Stimulated activated CD4-positive, alpha-beta T cell treated with anti-CD3 and anti-CD28 coated beads, Interleukin-15, amount 100 ng/mL, for 1 hour (primary cell): ENCODE measurements around the gene DCAF8.
A peak's percentile ranks its signal among the peaks of the same experiment; 100 is the strongest.

ENCODE experiments used
- DNase-seq, 2 donors: peaks; one replicate each; pipeline ENCODE4 v3.0.0-alpha.2; 2020; ENCODE audit warnings: low read depth in 1 of 2, low spot score in 1 of 2

DCAF8 gene

GRCh38 chr1:160264795-160265307 lies 2.5 kb upstream of the DCAF8 start:
- no peak for DNase-seq

DNA sequence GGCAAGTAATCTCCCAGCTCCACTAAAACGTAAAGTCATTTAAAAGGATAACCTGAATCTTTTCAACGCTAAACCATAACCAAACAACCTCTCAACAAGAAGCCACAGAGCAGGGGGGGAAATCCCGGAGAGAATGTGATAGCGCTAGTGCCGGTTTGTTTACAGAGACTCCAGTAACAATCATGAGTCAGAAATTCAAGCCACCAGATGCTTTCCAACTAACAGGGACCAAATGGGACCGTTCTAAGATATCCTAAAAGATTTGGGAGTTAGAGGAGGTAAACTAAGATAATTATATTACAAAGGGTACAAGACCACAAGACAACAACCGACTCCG lies 825 bp downstream of the DCAF8 start:
- peak; percentile 31 to 42 for DNase-seq

DNA sequence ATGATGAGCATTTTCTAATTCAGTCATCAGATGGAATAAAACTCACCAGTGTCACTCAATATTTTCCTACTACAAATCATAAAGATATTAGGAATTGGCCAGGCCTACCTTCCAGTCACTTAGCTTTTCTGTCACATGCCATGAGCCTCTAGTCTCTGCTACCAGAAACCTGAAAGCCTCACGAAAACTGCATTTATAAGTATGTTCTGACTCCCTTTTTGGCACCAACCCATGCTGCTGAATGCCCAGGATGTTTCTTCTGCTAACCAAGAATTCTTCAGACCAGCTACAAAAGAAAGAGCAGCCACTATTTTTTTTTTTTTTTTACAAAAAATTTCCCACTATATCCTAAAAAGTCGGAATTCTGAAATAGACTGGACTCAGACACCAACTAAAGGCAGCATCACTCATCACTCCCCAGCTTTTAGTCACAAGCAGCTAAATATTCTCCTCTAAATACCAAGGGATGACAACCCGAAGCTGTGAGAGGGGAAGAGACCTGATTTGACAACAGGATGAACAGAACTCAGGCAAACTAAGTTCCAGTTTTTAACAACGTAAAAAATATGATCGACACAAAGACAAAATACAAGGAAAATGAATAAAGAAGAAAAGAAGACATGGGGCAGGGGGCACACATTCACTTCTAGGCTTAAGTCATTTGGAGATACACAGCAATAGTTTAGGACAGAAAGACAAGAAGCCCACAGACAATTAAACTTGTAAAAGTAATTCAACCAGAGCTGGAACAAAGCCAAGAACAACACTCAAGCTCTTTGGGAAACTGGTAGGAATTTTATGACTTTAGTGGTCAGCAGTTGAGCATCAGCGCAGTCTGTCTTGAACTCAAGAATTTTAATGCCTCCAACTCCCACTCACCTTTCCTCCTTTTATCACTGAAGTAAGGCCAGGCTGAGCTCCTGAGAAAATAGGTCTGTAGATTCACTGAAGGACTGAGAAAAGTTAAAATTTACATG lies 1.7 kb downstream of the DCAF8 start:
- DNase-seq, result no peak

GRCh38 chr1:160258177-160258798 lies 4.1 kb downstream of the DCAF8 start:
- DNase-seq, result no peak

- no peak for DNase-seq
Measured at GRCh38 chr1:160257411-160258015, 4.8 kb downstream of the DCAF8 start.

DNA sequence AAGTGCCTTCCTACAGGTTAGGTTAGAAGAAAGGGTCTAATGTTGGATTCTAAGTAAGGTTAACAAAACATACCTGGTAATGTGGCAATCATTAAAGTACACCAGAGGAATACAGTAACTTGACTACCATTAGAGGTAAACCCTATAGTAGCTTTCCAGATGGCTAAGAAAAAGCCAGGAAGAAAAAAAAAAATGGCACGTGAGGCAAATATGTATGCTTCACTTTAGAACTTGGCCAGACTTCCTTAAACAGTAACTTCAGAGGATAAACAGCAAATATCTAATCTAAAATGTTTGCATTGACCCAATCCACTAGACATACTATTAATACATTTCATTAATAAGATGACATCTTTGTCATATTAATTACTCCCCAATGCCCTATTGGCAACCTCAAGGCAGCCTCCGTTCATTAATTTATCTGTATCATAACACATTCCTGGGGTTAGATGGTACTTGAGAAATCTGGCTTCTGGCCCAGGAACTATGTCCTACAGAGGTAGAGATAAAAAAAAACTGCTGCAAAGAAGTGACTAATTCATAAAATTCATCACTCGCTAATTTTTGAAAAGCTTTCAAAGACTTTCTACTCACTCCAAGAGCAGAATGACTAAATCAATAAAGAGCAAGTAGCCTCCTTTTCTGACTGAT lies 5.8 kb downstream of the DCAF8 start:
- DNase-seq, result no peak

GRCh38 chr1:160255781-160256300 lies 6.5 kb downstream of the DCAF8 start:
- no peak for DNase-seq

DNA sequence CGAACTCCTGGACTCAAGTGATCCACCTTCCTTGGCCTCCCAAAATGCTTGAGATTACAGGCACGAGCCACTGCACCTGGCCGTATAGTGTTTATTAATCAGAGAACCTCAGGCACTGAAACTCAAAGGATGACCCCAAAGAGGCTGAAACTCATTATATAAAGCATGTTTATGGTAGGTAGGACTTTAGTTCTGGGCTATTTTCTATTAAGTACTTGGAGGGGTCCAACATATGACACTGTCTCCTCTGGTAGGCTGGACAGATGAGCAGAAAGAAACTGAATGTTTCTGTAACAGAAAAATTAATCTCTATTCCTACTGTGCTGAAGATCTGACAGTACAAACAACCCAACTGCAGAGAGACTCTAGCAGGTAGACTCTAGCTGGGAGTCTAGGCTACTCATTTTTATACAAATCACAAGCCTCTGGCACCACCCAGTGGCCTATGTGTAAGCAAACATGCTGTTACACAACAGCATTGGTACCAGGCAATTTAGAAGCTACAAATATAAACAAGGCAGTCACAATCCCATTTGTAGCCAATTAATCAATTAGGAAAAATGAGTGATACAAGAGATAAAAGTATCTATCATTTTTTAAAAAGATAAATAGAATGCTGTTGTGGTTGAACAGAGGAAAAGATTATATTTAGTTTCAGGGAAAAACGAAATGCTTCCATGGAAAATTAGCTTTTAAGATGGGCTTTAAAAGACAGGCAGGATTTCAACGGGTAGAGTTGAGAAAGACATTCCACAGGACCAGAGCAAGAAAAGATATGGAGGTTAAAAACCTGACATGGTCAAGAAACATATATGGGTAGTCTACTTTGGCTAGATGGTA lies 10.4 kb downstream of the DCAF8 start:
- DNase-seq, result no peak

- DNase-seq, result no peak
Measured at GRCh38 chr1:160251011-160251410, 11.3 kb downstream of the DCAF8 start.

GRCh38 chr1:160247053-160247452 lies 15.3 kb downstream of the DCAF8 start:
- no peak for DNase-seq

DNA sequence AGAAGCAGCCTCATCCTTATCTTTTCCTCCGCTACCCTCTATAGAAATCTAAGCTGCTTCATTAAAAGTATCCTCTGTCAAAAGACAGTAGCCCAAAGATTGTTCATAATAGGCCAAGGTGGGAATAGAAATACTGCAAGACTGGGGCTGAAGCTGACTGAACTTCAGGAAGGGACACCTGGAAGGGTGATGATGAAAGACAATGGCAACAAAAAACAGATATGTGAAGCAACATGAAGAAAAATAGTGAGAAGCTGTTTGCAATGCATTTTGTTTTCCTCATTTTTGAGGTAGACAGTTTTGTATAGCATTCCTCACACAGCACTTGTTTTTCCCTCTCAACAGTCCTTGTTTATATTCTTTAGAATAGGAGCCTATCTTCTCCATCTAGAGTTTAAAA lies 16.9 kb downstream of the DCAF8 start:
- no peak for DNase-seq

DNA sequence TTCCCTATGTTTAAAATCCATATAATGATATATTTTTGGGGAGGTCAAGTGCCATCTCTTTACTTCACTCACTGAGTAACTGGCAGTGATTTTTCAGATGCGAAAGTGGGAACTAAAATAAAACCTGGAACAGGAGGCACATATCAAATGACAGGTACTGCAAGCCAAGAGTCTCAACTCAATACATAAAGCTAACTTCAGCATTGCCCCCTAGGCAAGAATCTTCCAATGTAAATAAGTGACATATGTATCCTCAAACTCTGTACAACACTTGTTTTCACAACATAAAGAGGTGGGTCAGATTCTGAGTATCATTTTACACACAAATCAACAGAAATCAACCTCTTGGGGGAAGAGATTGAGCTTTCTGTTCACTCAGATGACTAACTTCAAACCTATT lies 18.1 kb downstream of the DCAF8 start:
- DNase-seq, result no peak

- no peak for DNase-seq
Measured at GRCh38 chr1:160243767-160244166, 18.6 kb downstream of the DCAF8 start.

GRCh38 chr1:160239582-160240299 lies 22.6 kb downstream of the DCAF8 start:
- no peak for DNase-seq

DNA sequence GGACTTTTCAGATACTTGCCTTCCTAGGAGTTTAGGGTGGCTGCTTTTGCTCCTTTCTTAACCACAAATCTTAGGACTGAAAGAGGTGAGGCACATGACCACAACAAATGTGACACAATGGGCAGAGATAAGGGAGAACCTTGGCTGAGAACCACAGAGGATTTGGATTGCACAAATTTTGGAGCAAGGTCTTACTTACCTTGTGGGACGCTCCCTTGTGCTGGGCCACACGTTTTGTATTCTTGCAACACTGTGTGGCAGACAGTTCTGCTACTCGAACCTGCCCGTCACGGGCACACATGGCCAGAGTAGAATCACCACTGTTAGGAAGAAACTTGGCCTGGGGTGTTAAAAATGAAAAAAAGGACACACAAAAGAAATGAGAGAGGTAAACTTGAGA lies 23.9 kb downstream of the DCAF8 start:
- no peak for DNase-seq

DNA sequence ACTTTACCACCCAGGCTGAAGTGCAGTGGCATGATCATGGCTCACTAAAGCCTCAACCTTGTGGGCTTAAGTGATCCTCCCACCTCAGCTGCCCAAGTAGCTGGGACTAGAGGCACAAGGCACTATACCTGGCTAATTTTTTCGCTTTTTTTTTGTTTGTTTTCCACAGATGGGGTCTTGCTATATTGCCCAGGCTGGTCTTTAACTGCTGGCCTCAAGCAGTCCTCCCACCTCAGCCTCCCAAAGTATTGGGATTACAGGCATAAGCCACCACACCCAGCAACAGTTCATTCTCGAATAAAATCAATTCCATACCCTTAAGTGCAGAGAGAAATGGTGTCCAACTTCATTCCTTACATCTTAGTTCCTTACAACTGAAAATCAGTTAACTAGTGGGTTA lies 24.8 kb downstream of the DCAF8 start:
- DNase-seq, result no peak

- no peak for DNase-seq
Measured at GRCh38 chr1:160236806-160237205, 25.5 kb downstream of the DCAF8 start.

GRCh38 chr1:160232911-160233310 lies 29.4 kb downstream of the DCAF8 start:
- no peak for DNase-seq

DNA sequence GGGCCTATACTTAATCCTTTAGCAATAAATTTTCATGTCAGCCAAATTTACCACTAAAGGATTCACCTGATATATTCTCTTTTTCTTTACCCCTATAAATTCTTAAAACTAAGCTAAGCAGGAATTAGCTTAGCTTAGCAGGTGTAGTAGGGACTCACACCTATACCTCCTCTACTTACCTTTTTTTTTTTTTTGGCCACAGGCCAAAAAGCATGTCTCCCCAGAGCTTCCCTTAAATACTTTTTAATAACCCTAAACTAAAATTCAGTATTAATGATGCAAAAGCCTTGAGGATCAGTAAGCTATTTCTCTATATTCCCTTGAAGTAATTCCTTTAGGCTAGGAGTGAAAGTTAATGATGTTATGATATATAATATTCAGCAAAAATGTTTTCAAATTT lies 33.9 kb downstream of the DCAF8 start:
- DNase-seq, result no peak

DNA sequence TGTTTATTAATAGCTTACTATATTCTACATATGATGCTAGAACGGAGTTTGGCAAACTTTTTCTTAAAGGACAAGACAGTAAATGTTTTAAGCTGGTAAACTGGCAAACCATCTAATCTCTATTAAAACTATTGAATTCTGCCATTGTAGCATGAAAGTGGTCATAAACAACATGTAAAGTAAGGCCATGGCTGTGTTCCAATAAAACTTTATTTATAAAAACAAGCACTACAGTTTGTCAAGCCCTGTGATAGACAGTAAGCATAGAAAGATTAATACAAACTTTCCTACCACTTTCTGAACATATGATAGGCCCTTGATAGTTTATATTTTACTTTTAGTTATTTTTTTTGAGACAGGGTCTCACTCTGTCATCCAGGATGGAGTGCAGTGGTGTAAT lies 34.8 kb downstream of the DCAF8 start:
- DNase-seq, result no peak
